K562 (cell line): Measurements from ENCODE around the gene CCDC88A. TPM values are rescaled to one million over a fixed set of nuclear protein-coding genes. Genes with fewer than 3 reads are reported as not detected.

ENCODE experiments used
- ATAC-seq: fragments of 200-7000 bp; cut with Tn5 transposase; 3 replicates; pipeline ENCODE4 v1.9.1; 2020; ENCODE audit warnings: moderate library complexity
- BruUV-seq: library from RNA; stranded (reverse); fragments of 400-500 nt; replicated peaks from 2 replicates; lab custom pipeline; 2021; lab: Mats Ljungman, UMichigan
- CTCF ChIA-PET: fragments of 300-600 bp; formaldehyde crosslinking; extraction: SDS; loops from one replicate; lab custom pipeline; 2021; ENCODE audit warnings: low intra/inter-chr PET ratio; lab: Yijun Ruan, JAX
- POLR2A ChIA-PET: fragments of 300-600, 350-650 bp; sonication (Branson Sonifier 250); formaldehyde crosslinking; extraction: SDS; loops from one replicate; lab custom pipeline; 2021; ENCODE audit warnings: antibody characterized with exemption, inconsistent platforms; lab: Yijun Ruan, JAX
- DNase-seq, 4 experiments: peaks; one replicate each; pipeline versions ENCODE4 v3.0.0 to v3.0.0-alpha.2; 2011 to 2018; ENCODE audit warnings: low spot score in 3 of 4, mixed read lengths in 3 of 4; ENCODE audit errors: extremely low read depth in 1 of 4
- FAIRE-seq: peaks from 2 replicates; lab custom pipeline; 2011; peaks lifted over from hg19 to GRCh38; lab: Jason Lieb, UNC
- H2AFZ ChIP-seq: 2 replicates; pipeline ENCODE4 v1.6.0; 2011; ENCODE audit warnings: low read depth, low read length, control low read depth, inconsistent platforms
- H3K27ac ChIP-seq: fragments of 200-600 bp; 3 replicates; pipeline ENCODE4 v1.8.0; 2011; ENCODE audit warnings: low read depth, mild to moderate bottlenecking, control low read depth, inconsistent platforms, low read length, moderate library complexity, mixed read lengths; ENCODE audit errors: extremely low read depth
- H3K27me3 ChIP-seq, 2 experiments: fragments of 300-600 bp in 1 of 2; 2 replicates in 1 of 2; 3 replicates in 1 of 2; pipeline versions ENCODE4 v1.6.0 to v1.8.0; 2011; ENCODE audit warnings: inconsistent platforms in 2 of 2, low read length in 2 of 2, mild to moderate bottlenecking in 1 of 2, mixed read lengths in 1 of 2, moderate library complexity in 1 of 2; ENCODE audit not compliant: control insufficient read depth in 2 of 2, insufficient read depth in 2 of 2
- H3K36me3 ChIP-seq: fragments of 300-600 bp; 3 replicates; pipeline ENCODE4 v1.8.0; 2011; ENCODE audit warnings: mild to moderate bottlenecking, low read length, inconsistent platforms; ENCODE audit not compliant: control insufficient read depth, insufficient read depth
- H3K4me1 ChIP-seq, 2 experiments: fragments of 200-600 bp in 1 of 2; replicated peaks in 1 of 2; 2 replicates in 1 of 2; 3 replicates in 1 of 2; pipeline versions ENCODE4 v1.5.1 to v1.8.0; 2011; ENCODE audit warnings: inconsistent platforms in 2 of 2, low read length in 2 of 2, mild to moderate bottlenecking in 1 of 2, mixed read lengths in 1 of 2, moderate library complexity in 1 of 2; ENCODE audit not compliant: control insufficient read depth in 2 of 2, insufficient read depth in 2 of 2
- H3K4me2 ChIP-seq: 2 replicates; pipeline ENCODE4 v1.6.1; 2011; ENCODE audit warnings: low read length, control low read depth, inconsistent platforms, mixed read lengths; ENCODE audit not compliant: insufficient read depth
- H3K4me3 ChIP-seq: fragments of 200-600 bp; sonication (generic), shearing (Covaris generic); 2 replicates; pipeline ENCODE4 v1.5.1; 2016; ENCODE audit warnings: control low read depth, inconsistent platforms
- H3K79me2 ChIP-seq: fragments of 200-600 bp; 3 replicates; pipeline ENCODE4 v1.8.0; 2011; ENCODE audit warnings: low read length, inconsistent platforms; ENCODE audit not compliant: control insufficient read depth, insufficient read depth
- H3K9ac ChIP-seq, 2 experiments: 2 replicates each; pipeline versions ENCODE4 v1.6.0 to v1.6.1; 2011; ENCODE audit warnings: low read depth in 2 of 2, low read length in 2 of 2, control low read depth in 1 of 2, inconsistent platforms in 1 of 2, mild to moderate bottlenecking in 1 of 2, mixed read lengths in 1 of 2; ENCODE audit not compliant: insufficient read depth in 1 of 2
- H3K9me1 ChIP-seq: one replicate; pipeline ENCODE4 v1.6.0; 2011; ENCODE audit warnings: inconsistent platforms, mild to moderate bottlenecking, low read length, moderate library complexity; ENCODE audit not compliant: control insufficient read depth, insufficient read depth
- H3K9me3 ChIP-seq: replicated peaks from 2 replicates; pipeline ENCODE4 v1.5.1; 2011; ENCODE audit warnings: low read depth, low read length, inconsistent platforms; ENCODE audit not compliant: control insufficient read depth, insufficient read depth
- H4K20me1 ChIP-seq: replicated peaks from 2 replicates; pipeline ENCODE4 v1.6.1; 2011; ENCODE audit warnings: low read length, inconsistent platforms, mixed read lengths; ENCODE audit not compliant: control insufficient read depth, insufficient read depth
- BCOR ChIP-seq: fragments of 450-650 bp; IDR thresholded peaks from 2 replicates; pipeline ENCODE4 v1.6.1; 2016
- CEBPB ChIP-seq: fragments of 450-650 bp; IDR thresholded peaks from 2 replicates; pipeline ENCODE4 v1.6.1; 2016; ENCODE audit warnings: missing genetic modification characterization, missing compliant biosample characterization
- CREB5 ChIP-seq: fragments of 250-450 bp; sonication (Bioruptor Pico); IDR thresholded peaks from 2 replicates; pipeline ENCODE4 v1.5.0; 2020; ENCODE audit warnings: mild to moderate bottlenecking
- ZNF121 ChIP-seq: sonication (generic); formaldehyde crosslinking; conservative IDR thresholded peaks from 2 replicates; pipeline ENCODE4 v1.8.0; 2022; ENCODE audit warnings: missing genetic modification reagents
- ZNF778 ChIP-seq: fragments of 450-650 bp; formaldehyde crosslinking; IDR thresholded peaks from 2 replicates; pipeline ENCODE4 v1.4.0; 2020; ENCODE audit warnings: mild to moderate bottlenecking, moderate library complexity
- WGBS: fragments of 100-300 bp; shearing (Covaris generic); methylation state at CpG from one replicate; pipeline ENCODE4 v1.1.6; 2016; ENCODE audit warnings: low coverage, mixed read lengths; ENCODE audit not compliant: insufficient coverage; ENCODE audit errors: missing lambda C conversion rate; 5-methylcytosine and 5-hydroxymethylcytosine counted together
- in situ Hi-C: fragments of 300-500 bp; cut with MboI; formaldehyde crosslinking; loops from 4 replicates; pipeline ENCODE4 v1.15.0; 2018; ENCODE audit warnings: inconsistent platforms, mixed read lengths
- intact Hi-C: fragments of 100-400 bp; cut with micrococcal nuclease; formaldehyde crosslinking; loops from 2 replicates; pipeline ENCODE4 v1.14.2; 2022
- polyA plus RNA-seq, 8 experiments: library from polyadenylated mRNA; depleted of rRNA in 4 of 8; stranded (reverse) in 5 of 8; unstranded in 3 of 8; fragments of >200 nt; fragmentation: Nextera tagmentation in 2 of 8; fragmentation: Illumina TruSeq in 1 of 8; extraction: Ambion mirVana in 2 of 8; extraction: Trizol in 1 of 8; gene quantifications; 2 replicates each; pipeline versions ENCODE4 v1.2.1 to v1.2.3, GENCODE V29; 2011 to 2014; ENCODE audit warnings: inconsistent platforms in 1 of 8, missing spikeins in 1 of 8
- total RNA-seq, 7 experiments: library from RNA; depleted of rRNA in 6 of 7; stranded (reverse); fragments of >200 nt in 6 of 7; fragmentation: Illumina TruSeq in 2 of 7; extraction: Trizol in 2 of 7; gene quantifications; 2 replicates each; pipeline versions ENCODE4 v1.2.1 to v1.2.3, GENCODE V29; 2011 to 2021; ENCODE audit warnings: low replicate concordance in 1 of 7

Gene CCDC88A
- total and polyA plus RNA-seq, 9 of the 15 experiments (the other 6 are each of a cell fraction or from before 2014, with no cell fraction given) = 29.3 to 102 (median 55.6) TPM

- Histone ChIP-seq H3K9me3 (no peaks in the 10 kb centered on the region), H3K27me3 (no peaks in the 10 kb centered on the region; a peak in 1 of 5 replicates), H3K9me1 (no peaks in the 10 kb centered on the region), H3K79me2 (peaks cover 16% of the 10 kb centered on the region), H3K4me3 (no peak overlapping the region), H3K4me2 (no peak overlapping the region), H3K36me3 (no peaks in the 10 kb centered on the region), H3K27ac (no peak overlapping the region), H2AFZ (no peak overlapping the region), H3K4me1 (peaks cover 0 to 4% of the 10 kb centered on the region in 2 experiments; a peak in 2 of 5 replicates), H4K20me1 (no peaks in the 10 kb centered on the region), H3K9ac (no peak overlapping the region)
- POLR2A ChIA-PET = interaction anchor here (0.8 kb wide), 1 partner anchor 30 kb away, joined by 3 read pairs; no protein-coding TSS in a partner anchor
- CTCF ChIA-PET = no interaction called here
- intact Hi-C loops (no loop called here), in situ Hi-C loops (no loop called here)
- DNase-seq (no peak), ATAC-seq (no peak), FAIRE-seq (no peak)
- BruUV-seq = no TSS peak
- 30% methylated on average over 4 of the region's 4 CpGs for WGBS
- no peak for TF ChIP-seq ZNF778 (CRISPR knock-in tag)
- peak; percentile 45 for TF ChIP-seq CEBPB (tag)
Measured at GRCh38 chr2:55422876-55423665, 3.4 kb upstream of the CCDC88A start.

GRCh38 chr2:55421326-55421725, 1.7 kb upstream of the CCDC88A start:
- peaks cover 0 to 4% of the 10 kb centered on the region in 2 experiments; a peak in 2 of 5 replicates for H3K4me1 ChIP-seq
- H2AFZ ChIP-seq = peak overlapping the region; percentile 80
- 86% methylated on average over 4 of the region's 5 CpGs for WGBS
- DNase-seq (no peak), FAIRE-seq (no peak), ATAC-seq (no peak)
- H3K9me3 ChIP-seq = no peaks in the 10 kb centered on the region
- H4K20me1 ChIP-seq = no peaks in the 10 kb centered on the region
- no peaks in the 10 kb centered on the region for H3K36me3 ChIP-seq
- CTCF ChIA-PET = no interaction called here
- H3K79me2 ChIP-seq = peaks cover 33% of the 10 kb centered on the region
- H3K4me3 ChIP-seq = no peak overlapping the region
- in situ Hi-C loops = no loop called here
- 0 out of 2 replicates have a peak, but pooled peaks have one; percentile 26 for TF ChIP-seq BCOR
- TF ChIP-seq ZNF121 (CRISPR knock-in tag) = 0 out of 2 replicates have a peak, but pooled peaks have one; percentile 18
- no peak for TF ChIP-seq CREB5 (CRISPR knock-in tag)
- H3K27ac ChIP-seq = no peak overlapping the region
- H3K9ac ChIP-seq = no peak overlapping the region
- H3K9me1 ChIP-seq = no peaks in the 10 kb centered on the region
- BruUV-seq = no TSS peak
- no peak overlapping the region for H3K4me2 ChIP-seq
- POLR2A ChIA-PET = no interaction called here
- intact Hi-C loops = no loop called here
- H3K27me3 ChIP-seq = no peaks in the 10 kb centered on the region; a peak in 1 of 5 replicates
